ENCODE results near the gene FGF18.

Gene FGF18

DNA sequence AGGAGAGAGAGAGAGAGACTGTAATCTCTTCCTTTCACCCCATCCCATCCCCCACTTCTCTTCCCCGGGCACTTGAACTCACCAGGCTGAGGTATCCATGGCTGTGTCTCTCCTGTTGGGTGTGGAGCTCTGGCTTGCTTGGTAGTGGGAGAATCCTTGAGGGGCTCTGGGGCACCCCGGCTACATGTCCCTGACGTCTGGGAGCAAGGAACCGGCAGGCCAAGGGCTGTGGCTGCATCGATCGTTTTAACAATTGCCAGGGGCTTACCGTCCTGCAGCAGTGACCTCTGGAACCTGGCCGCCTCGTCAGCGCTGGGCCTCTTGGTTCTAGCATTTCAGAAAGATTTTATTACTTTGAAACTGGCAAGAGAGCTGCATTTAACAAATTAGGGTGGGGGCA is 30.0 kb downstream of the FGF18 start:
- TF ChIP-seq, protein P1, sequence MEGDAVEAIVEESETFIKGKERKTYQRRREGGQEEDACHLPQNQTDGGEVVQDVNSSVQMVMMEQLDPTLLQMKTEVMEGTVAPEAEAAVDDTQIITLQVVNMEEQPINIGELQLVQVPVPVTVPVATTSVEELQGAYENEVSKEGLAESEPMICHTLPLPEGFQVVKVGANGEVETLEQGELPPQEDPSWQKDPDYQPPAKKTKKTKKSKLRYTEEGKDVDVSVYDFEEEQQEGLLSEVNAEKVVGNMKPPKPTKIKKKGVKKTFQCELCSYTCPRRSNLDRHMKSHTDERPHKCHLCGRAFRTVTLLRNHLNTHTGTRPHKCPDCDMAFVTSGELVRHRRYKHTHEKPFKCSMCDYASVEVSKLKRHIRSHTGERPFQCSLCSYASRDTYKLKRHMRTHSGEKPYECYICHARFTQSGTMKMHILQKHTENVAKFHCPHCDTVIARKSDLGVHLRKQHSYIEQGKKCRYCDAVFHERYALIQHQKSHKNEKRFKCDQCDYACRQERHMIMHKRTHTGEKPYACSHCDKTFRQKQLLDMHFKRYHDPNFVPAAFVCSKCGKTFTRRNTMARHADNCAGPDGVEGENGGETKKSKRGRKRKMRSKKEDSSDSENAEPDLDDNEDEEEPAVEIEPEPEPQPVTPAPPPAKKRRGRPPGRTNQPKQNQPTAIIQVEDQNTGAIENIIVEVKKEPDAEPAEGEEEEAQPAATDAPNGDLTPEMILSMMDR (IDR thresholded peaks at IDR 0.05), result no peak
- no peak overlapping the region for H3K9ac ChIP-seq
- no peaks in the 10 kb centered on the region for H3K27me3 ChIP-seq (ENCODE audit: control insufficient read depth, insufficient read depth, low read length)
- no peaks in the 10 kb centered on the region for H3K36me3 ChIP-seq (ENCODE audit: control insufficient read depth, insufficient read depth, low read length)
- no peaks in the 10 kb centered on the region for H3K4me1 ChIP-seq
- H3K4me2 ChIP-seq (ENCODE audit: low read length), result no peak overlapping the region
- no peak overlapping the region for H3K27ac ChIP-seq
- no peaks in the 10 kb centered on the region for H3K79me2 ChIP-seq
- no peak overlapping the region for H3K4me3 ChIP-seq (ENCODE audit: low read depth, low read length)
- H3K9me3 ChIP-seq (ENCODE audit: control insufficient read depth, low read length), result no peaks in the 10 kb centered on the region
- no peak overlapping the region for H2AFZ ChIP-seq

DNA sequence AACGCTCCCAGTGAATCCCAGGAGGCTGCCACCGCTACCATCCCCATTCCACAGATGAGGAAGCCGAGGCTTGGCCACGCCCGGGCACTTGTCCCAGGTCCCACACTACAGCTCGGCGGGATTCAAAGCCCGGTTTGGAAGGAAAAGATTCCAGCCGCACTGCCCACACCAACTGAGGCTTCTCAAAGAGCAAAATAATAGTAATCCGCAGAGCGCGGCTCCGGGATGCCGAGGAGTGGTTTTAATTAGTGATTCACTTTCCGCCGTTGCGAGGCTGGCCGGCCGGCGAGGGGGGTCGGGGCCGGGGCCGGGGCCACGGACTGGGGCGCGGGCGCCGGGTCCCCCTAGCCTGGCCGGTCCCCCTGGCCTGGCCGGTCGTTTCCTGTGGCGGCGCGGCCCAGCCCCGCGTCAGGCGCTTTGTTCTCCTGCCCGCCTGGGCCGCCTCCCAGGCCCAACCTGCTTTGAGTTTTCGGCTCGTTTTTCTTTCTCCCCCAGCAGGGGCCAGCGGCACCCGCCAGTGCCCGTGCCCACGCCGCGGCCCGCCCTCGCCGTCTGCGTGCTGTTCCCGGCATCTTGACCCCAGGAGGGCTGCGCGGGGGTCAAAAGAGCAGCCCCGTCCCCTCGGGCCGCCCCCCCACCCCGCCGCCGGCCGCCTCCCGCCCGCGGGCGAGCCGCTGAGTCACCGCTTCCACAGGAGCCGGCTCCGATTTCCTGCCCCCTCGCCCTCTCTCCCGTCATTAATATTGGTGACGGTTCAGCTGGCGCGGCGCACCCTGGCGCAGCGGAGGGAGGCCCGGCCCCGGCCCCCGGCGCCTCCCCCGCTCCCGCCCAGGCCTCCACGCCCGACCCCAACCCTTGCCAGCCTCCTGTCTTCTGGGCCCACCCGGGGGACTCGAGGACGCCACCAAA is 31.2 kb downstream of the FGF18 start:
- H3K4me3 ChIP-seq (ENCODE audit: low read depth, low read length), result no peak overlapping the region
- no peaks in the 10 kb centered on the region for H3K79me2 ChIP-seq
- H3K27me3 ChIP-seq (ENCODE audit: control insufficient read depth, insufficient read depth, low read length), result no peaks in the 10 kb centered on the region
- H3K9me3 ChIP-seq (ENCODE audit: control insufficient read depth, low read length), result no peaks in the 10 kb centered on the region
- TF ChIP-seq, protein P1 (IDR thresholded peaks at IDR 0.05), result no peak
- H3K36me3 ChIP-seq (ENCODE audit: control insufficient read depth, insufficient read depth, low read length), result no peaks in the 10 kb centered on the region
- H3K4me2 ChIP-seq (ENCODE audit: low read length), result no peak overlapping the region
- no peak overlapping the region for H3K27ac ChIP-seq
- no peak overlapping the region for H2AFZ ChIP-seq
- H3K9ac ChIP-seq, result no peak overlapping the region
- no peaks in the 10 kb centered on the region for H3K4me1 ChIP-seq

DNA sequence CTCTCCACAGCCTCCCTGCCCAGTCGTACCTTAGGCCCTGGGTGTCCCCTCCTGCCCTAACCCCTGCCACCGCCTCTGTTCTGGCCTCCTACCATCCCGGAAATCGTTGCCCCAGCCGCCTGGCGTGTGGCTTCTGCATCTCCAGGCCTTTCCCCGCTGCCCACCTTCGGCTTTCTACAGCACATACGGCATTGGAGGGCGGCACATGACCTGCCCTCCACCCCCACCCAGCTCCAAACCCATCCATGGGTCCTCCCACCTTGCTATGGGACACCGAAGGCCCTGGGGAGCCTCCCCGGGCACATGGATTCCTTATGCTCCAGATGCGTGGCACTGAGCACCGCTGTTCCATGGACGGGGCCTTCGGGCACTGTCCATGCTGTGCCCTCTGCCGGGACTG is 32.0 kb downstream of the FGF18 start:
- no peak overlapping the region for H3K9ac ChIP-seq
- TF ChIP-seq, protein P1 (IDR thresholded peaks at IDR 0.05), result no peak
- no peak overlapping the region for H3K4me2 ChIP-seq (ENCODE audit: low read length)

DNA sequence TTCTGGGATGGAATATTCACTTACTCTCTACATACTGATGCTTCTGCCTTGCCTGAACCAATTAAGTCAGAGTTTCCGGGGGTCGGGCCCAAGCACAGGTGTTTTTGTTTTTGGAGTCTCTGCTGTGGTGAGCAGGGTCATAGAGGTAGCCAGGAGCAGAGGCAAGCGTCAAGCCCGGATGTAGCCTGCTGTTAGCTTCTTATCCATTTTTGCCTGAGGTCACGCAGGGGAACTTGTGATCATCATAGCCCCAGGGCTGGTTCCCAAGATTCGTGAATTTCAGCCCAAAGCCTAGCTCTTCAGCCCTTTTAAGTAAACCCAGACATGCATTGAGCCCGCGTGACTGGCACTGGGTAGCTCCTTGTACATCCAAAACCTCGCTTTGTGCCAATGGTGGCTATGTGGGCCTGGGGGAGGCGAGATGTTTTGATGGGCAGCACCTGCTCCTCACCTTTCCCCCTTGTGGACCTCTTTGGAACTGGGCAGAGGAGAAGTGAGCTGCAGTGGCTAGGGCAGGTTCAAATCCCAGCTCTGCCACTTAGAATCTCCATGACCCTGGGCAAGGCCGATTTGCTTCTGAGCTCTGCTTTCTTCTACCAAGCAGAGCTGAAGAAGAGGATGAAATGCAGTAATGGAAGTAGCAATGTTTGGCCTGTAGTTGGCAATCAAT is 33.7 kb downstream of the FGF18 start:
- no peak overlapping the region for H3K4me3 ChIP-seq (ENCODE audit: low read depth, low read length)
- no peak overlapping the region for H3K27ac ChIP-seq
- no peak overlapping the region for H2AFZ ChIP-seq
- TF ChIP-seq, protein P1 (IDR thresholded peaks at IDR 0.05), result no peak
- no peaks in the 10 kb centered on the region for H3K36me3 ChIP-seq (ENCODE audit: control insufficient read depth, insufficient read depth, low read length)
- H3K79me2 ChIP-seq, result no peaks in the 10 kb centered on the region
- no peaks in the 10 kb centered on the region for H3K9me3 ChIP-seq (ENCODE audit: control insufficient read depth, low read length)
- no peaks in the 10 kb centered on the region for H3K27me3 ChIP-seq (ENCODE audit: control insufficient read depth, insufficient read depth, low read length)
- no peak overlapping the region for H3K4me2 ChIP-seq (ENCODE audit: low read length)
- H3K9ac ChIP-seq, result no peak overlapping the region
- no peaks in the 10 kb centered on the region for H3K4me1 ChIP-seq

More for the DNA sequence above, 32.0 kb downstream of the FGF18 start:
- H3K79me2 ChIP-seq, result no peaks in the 10 kb centered on the region
- H3K36me3 ChIP-seq (ENCODE audit: control insufficient read depth, insufficient read depth, low read length), result no peaks in the 10 kb centered on the region
- no peaks in the 10 kb centered on the region for H3K4me1 ChIP-seq
- H3K9me3 ChIP-seq (ENCODE audit: control insufficient read depth, low read length), result no peaks in the 10 kb centered on the region
- H3K4me3 ChIP-seq (ENCODE audit: low read depth, low read length), result no peak overlapping the region
- H3K27ac ChIP-seq, result no peak overlapping the region
- H3K27me3 ChIP-seq (ENCODE audit: control insufficient read depth, insufficient read depth, low read length), result no peaks in the 10 kb centered on the region
- H2AFZ ChIP-seq, result no peak overlapping the region

Data from parathyroid adenoma (tissue), 2 donors.